ENCODE results near the gene C5orf47.

- TF ChIP-seq, protein P1, sequence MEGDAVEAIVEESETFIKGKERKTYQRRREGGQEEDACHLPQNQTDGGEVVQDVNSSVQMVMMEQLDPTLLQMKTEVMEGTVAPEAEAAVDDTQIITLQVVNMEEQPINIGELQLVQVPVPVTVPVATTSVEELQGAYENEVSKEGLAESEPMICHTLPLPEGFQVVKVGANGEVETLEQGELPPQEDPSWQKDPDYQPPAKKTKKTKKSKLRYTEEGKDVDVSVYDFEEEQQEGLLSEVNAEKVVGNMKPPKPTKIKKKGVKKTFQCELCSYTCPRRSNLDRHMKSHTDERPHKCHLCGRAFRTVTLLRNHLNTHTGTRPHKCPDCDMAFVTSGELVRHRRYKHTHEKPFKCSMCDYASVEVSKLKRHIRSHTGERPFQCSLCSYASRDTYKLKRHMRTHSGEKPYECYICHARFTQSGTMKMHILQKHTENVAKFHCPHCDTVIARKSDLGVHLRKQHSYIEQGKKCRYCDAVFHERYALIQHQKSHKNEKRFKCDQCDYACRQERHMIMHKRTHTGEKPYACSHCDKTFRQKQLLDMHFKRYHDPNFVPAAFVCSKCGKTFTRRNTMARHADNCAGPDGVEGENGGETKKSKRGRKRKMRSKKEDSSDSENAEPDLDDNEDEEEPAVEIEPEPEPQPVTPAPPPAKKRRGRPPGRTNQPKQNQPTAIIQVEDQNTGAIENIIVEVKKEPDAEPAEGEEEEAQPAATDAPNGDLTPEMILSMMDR (IDR thresholded peaks at IDR 0.05 in 2 of 3, conservative IDR thresholded peaks at IDR 0.05 in 1 of 3; ENCODE audit: borderline replicate concordance in 1 of 3, insufficient read depth in 1 of 3, low read depth in 2 of 3, low read length in 2 of 3): no peak
- TF ChIP-seq POLR2A (IDR thresholded peaks at IDR 0.05; ENCODE audit: borderline replicate concordance, extremely low read depth, insufficient read depth, insufficient read length) (no peak), POLR2AphosphoS5 (IDR thresholded peaks at IDR 0.05; ENCODE audit: low read depth, low read length) (no peak), RAD21 (IDR thresholded peaks at IDR 0.05; ENCODE audit: low read depth) (no peak), MAX (IDR thresholded peaks at IDR 0.05) (no peak), YY1 (IDR thresholded peaks at IDR 0.05; ENCODE audit: extremely low read depth, insufficient replicate concordance, low read depth, low read length) (no peak), SRF (IDR thresholded peaks at IDR 0.05; ENCODE audit: low read depth) (no peak), FOSL1 (IDR thresholded peaks at IDR 0.05; ENCODE audit: low read depth) (no peak), EZH2phosphoT487 (IDR thresholded peaks at IDR 0.05; ENCODE audit: borderline replicate concordance) (no peak), EZH2 (IDR thresholded peaks at IDR 0.05) (no peak), CEBPB (IDR thresholded peaks at IDR 0.05; ENCODE audit: low read depth) (no peak), JUND (IDR thresholded peaks at IDR 0.05) (no peak)
- TF ChIP-seq, protein P2, sequence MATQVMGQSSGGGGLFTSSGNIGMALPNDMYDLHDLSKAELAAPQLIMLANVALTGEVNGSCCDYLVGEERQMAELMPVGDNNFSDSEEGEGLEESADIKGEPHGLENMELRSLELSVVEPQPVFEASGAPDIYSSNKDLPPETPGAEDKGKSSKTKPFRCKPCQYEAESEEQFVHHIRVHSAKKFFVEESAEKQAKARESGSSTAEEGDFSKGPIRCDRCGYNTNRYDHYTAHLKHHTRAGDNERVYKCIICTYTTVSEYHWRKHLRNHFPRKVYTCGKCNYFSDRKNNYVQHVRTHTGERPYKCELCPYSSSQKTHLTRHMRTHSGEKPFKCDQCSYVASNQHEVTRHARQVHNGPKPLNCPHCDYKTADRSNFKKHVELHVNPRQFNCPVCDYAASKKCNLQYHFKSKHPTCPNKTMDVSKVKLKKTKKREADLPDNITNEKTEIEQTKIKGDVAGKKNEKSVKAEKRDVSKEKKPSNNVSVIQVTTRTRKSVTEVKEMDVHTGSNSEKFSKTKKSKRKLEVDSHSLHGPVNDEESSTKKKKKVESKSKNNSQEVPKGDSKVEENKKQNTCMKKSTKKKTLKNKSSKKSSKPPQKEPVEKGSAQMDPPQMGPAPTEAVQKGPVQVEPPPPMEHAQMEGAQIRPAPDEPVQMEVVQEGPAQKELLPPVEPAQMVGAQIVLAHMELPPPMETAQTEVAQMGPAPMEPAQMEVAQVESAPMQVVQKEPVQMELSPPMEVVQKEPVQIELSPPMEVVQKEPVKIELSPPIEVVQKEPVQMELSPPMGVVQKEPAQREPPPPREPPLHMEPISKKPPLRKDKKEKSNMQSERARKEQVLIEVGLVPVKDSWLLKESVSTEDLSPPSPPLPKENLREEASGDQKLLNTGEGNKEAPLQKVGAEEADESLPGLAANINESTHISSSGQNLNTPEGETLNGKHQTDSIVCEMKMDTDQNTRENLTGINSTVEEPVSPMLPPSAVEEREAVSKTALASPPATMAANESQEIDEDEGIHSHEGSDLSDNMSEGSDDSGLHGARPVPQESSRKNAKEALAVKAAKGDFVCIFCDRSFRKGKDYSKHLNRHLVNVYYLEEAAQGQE (IDR thresholded peaks at IDR 0.05; ENCODE audit: low read depth): no peak
- TF ChIP-seq, protein P3, sequence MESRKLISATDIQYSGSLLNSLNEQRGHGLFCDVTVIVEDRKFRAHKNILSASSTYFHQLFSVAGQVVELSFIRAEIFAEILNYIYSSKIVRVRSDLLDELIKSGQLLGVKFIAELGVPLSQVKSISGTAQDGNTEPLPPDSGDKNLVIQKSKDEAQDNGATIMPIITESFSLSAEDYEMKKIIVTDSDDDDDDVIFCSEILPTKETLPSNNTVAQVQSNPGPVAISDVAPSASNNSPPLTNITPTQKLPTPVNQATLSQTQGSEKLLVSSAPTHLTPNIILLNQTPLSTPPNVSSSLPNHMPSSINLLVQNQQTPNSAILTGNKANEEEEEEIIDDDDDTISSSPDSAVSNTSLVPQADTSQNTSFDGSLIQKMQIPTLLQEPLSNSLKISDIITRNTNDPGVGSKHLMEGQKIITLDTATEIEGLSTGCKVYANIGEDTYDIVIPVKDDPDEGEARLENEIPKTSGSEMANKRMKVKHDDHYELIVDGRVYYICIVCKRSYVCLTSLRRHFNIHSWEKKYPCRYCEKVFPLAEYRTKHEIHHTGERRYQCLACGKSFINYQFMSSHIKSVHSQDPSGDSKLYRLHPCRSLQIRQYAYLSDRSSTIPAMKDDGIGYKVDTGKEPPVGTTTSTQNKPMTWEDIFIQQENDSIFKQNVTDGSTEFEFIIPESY (IDR thresholded peaks at IDR 0.05; ENCODE audit: extremely low read depth, insufficient replicate concordance, low read length): no peak
Measured at GRCh38 chr5:174022384-174023095, 33.6 kb downstream of the C5orf47 start.

All from HCT116 (cell line).